Measurements from ENCODE around the gene HID1.

Gene HID1

GRCh38 chr17:74946641-74947040 is 25.9 kb downstream of the HID1 start:
- DNase-seq = no peak

DNA sequence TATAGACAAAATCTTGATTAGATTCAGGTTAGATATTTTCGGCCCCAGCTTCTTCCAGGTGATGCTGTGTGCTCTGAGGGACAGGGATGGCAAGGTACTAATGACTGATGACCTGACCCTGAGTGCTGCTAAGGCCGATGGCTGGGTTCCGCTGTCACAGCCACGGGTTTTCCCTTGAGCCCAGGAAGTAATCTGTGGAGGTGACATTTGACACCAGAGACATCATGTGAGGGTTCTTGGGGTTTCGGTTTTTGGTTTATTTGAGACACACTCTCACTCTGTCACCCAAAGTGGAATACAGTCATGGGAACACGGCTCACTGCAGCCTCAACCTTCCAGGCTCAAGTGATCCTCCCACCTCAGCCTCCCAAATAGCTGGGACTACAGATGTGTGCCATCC is 27.0 kb downstream of the HID1 start:
- no peak for DNase-seq

DNA sequence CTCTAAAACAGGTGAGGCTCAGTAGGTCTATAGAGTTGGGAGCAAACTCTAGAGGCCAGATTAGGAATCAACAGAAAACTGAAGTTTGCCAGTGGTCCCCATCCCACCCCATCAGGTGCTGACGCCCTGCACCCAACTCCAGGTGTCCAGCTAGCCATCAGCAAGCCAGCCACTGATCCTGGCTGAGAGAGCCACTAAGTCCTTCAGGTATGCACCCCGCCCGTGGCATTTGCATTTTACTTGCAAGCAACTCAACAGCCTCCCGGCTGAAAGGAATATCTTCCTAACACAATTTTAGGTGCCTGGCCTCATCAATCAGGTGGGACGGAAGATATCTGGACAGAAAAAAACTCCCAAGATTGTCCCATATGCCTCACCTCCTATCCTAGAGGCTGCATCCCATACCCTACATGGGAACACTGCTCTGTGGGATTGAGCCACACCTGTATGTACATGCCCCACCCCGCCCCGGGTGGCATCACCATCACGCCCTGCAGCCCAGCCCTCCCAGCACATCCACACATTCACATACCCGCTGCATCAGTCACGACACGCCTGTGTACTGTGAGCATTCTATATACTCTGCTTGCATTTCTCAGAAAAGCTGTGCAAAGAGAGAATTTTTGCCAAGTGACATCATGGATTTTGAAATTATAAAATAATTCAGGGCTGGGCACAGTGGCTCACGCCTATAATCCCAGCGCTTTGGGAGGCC is 28.6 kb downstream of the HID1 start:
- DNase-seq = no peak

GRCh38 chr17:74941128-74941725 is 31.3 kb downstream of the HID1 start:
- no peak for DNase-seq

- DNase-seq = no peak
Observed at GRCh38 chr17:74939534-74939933, 33.0 kb downstream of the HID1 start.

GRCh38 chr17:74938194-74938950 is 34.2 kb downstream of the HID1 start:
- DNase-seq = no peak

DNA sequence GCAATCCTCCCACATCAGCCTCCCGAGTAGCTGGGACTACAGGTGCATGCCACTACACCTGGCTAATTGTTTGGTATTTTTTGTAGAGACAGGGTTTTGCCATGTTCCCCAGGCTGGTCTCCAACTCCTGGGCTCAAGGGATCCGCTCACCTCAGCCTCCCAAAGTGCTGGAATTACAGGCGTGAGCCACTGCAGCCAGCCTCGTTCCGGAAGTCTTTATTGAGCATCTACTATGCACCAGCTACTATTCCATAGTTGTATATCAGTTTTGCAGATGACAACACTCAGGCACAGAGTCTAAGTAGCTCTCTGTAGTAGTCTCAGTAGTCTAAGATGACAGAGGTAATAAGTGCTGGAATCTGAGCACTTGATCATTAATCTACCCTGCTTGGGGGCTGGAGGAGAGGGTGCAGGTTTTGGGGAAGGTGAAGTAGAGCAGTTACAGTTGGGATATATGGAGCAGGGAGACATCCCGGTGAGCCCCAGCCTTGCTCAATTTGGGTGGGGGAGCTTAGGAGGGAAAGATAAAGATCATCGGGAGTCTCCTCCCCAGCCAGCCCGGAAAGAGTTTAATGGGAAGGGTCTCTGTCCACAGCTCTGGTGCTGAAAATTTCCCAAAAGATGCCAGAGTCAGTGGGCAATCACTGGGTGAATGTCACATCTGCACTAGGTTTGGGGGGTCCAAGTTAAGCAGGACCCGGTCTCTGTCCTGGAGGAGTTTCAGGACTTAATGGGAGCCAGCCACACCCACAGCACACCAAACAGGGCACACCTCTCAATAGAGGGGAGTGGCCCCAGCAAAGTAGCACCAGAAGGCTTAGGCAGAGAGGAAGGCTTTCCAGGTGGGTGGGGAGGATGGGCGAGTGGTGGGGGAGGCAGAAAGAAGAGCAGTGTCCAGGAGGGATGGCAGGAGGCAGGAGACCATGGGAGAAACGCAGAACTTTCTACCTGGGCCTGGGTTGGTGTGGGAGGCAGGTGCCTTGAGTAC is 35.2 kb downstream of the HID1 start:
- no peak for DNase-seq

DNA sequence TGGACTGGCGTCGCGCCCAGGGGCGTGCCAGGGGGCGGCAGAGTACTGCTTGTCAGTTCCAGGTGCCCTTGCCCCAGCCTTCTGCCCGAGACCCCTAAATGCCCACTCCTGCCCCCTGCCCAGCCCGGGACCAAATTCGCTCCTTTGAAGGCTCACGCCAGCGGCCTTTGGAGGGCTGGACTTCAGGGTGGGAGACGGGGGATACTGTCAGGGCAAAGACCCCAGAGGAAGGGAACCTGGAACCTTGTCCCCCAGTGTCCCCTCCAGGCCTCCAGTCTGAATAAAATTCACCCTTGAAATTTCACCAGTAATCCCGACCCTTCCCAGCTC is 36.1 kb downstream of the HID1 start:
- no peak for DNase-seq

- DNase-seq = no peak
Observed at GRCh38 chr17:74935585-74936469, 36.7 kb downstream of the HID1 start, which contains the start of gene OTOP3. TSS of gene OTOP3 (plus strand) at chr17:74935898. CDS start at chr17:74935922, 24 bp downstream.

DNA sequence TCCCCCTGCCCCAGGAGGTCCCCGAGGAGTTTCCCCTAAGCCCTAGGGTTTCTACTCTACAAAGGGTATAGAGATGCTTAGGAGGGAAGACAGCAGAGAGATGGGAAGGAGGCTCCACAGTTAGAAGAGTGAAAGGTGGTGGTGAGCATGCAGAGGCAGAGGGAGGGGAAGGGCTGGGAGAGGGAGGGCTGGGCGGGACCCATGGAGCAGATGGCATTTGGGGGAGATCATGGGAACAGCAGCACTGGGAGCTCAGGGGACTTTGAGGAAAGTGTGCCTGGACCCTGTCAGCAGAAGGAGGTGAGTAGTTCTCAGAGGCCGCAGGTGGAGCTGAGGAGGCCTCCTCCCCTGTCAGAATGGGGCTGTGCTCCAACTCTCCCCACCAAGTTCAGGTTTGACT is 37.5 kb downstream of the HID1 start:
- DNase-seq = no peak

GRCh38 chr17:74930535-74931036 is 42.0 kb downstream of the HID1 start:
- DNase-seq = no peak

DNA sequence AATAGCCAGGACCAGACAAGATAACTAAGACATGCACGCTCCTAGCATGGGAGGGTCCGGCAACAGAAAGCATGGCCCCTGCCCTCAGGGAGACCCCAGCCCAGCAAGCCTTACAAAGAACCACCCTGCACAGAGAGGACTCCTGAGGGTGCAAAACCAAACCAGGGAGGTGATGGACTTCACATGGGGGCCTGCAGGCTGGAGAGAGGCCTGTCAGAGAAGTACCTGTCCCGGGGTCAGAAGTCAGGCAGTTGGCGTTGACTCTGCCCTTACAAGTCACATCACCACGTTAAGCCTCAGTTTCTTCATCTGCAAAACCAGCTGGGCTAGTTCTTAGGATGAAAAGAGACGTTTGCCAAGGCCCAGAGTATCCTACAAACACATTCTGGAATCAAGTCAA is 43.8 kb downstream of the HID1 start:
- DNase-seq = no peak

DNA sequence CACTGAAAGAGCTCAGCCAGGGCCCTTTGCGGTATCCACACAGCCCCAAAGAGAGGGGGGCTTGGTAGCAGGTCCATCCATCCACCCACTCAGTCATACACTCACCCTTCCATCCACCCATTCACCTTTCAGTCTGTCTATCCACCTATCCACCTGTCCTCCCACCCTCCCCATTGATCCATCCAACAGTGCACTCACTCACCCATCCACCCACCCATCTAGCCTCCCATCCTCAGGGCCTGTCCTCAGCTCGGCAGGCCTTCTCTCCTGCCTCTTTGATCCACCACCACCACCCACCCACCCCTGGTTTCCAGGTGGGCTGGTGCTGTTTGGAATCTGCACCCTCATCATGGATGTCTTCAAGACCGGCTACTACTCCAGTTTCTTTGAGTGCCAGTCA is 47.3 kb downstream of the HID1 start:
- no peak for DNase-seq

DNA sequence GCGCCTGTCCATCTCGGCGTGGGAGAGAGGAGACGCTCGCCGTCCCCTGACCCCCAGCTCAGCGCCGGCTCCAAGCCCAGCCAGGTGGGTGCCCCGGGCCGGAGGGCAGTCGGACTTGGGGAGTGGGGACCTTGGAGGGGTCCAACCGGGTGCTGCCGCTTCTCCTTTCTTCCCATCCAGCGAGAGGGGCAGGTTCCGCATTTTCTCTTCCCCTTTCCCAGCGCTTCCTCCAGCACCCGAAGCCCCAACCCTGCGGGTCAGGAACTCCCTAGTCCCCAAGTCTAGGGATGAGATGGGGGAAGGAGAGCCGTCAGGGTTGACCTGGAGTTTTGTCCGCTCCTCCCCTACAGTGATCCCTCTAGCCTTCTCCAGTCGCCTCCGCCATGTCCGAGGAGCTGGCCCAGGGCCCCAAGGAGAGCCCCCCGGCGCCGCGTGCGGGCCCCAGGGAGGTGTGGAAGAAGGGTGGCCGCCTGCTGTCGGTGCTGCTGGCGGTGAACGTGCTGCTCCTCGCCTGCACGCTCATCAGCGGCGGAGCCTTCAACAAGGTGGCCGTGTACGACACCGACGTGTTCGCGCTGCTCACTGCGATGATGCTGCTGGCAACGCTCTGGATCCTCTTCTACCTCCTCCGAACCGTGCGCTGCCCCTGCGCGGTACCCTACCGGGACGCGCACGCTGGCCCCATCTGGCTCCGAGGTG is 48.2 kb downstream of the HID1 start, which contains the start of gene OTOP2:
Gene OTOP2 (plus strand): TSS at position 24 of the 699 bp plus-strand sequence. CDS start 360 bp downstream, at position 384.
- no peak for DNase-seq

GRCh38 chr17:74923538-74924249 is 48.9 kb downstream of the HID1 start:
- DNase-seq = peak; percentile 9 to 57

DNA sequence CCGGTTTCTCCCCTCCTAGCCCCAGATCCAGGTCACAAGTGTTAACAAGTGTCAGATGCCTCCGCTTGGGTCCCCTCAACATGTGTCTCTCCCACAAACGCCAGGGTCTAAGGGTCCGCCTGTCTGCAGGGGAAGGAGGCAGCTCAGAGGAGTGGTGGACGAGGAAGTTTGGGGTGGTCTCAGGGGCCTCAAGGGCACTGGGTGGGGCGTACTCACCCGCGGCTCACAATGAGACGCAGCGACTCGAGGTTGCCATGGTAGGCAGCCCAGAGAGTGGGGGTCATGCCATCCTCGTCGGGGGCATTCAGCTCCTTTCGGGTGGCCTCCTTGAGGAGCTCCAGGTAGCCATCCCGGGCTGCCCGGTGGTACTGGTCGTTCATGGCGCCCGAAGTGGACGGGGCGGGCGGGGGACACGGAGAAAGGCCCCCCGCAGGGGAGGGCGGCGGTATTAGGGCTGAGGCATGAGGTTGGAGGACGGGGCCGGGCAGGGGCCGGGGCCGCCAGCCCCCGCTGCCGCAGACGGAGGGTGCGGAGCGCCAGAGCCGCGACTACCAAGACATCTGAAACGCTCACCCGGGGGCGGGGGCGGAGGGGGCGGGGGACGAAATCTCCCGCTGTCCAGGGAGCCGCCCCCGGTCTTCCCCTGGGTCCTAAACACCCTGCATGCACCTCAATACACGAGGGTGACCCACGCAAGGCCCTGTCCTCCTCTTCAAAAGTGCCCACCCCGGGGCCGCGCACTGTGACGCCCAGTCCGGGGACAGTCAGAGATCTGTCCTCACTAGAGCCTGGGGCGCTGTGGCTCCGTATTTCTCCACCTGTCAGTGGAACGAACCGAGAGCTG is 49.6 kb downstream of the HID1 start, which contains the start of gene USH1G:
Gene USH1G (minus strand): TSS at position 562 of the 844 bp plus-strand sequence. CDS start 182 bp downstream, at position 380.
- DNase-seq = no peak

DNA sequence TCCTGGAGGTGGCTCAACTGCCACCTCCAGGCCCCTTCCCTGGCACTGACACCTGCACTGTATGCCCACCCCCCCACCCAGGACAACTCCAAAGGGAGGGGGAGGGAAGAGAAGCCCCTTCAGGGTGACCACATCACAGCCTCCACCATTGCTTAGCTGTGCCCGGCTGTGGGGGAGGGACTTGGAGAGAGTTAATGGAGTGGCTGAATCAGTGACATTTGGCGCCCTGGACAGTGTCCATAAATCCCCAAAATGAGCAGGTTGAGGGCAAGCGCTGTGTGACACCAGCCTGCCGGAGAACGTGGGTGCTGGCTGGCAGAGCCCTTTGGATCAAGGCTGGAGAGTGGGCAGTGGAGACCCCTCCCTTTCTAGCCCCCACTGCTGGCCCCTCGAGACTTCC is 50.4 kb downstream of the HID1 start:
- DNase-seq = no peak

DNA sequence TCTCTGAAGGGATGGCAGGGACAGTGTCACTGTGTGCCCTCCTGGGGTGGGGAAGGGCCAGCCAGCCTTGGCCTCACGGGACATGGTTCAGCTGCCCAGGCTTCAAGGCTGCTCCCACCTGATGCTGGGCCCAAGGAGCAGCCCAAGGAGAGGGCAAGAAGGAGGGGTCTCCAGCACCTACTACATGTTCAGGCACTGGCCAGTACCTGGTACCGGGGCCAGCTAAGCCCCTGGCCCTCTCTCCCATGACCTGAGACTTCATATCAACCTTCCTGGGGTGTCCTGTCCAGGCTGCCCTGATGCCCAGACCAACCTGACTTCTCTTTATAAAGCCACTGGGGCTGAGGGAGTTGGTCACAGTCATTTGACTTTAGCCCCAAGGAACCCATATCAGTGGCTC is 50.8 kb downstream of the HID1 start:
- DNase-seq = no peak

Data from SHP77 (cell line).